Lower leg skin (tissue), 3 donors: ENCODE measurements around the gene VPREB1.

Experiments used
- CTCF ChIP-seq, 3 donors: fragments of 450-650 bp; IDR thresholded peaks; one replicate each; pipeline ENCODE4 v1.5.1; 2016; ENCODE audit warnings: antibody characterized with exemption in 3 of 3, mild to moderate bottlenecking in 3 of 3, moderate library complexity in 2 of 3
- POLR2A ChIP-seq, 2 donors: fragments of 450-650 bp; IDR thresholded peaks; one replicate each; pipeline ENCODE4 v1.6.1; 2016 to 2017; ENCODE audit warnings: antibody characterized with exemption in 2 of 2, mild to moderate bottlenecking in 1 of 2, moderate library complexity in 1 of 2

DNA sequence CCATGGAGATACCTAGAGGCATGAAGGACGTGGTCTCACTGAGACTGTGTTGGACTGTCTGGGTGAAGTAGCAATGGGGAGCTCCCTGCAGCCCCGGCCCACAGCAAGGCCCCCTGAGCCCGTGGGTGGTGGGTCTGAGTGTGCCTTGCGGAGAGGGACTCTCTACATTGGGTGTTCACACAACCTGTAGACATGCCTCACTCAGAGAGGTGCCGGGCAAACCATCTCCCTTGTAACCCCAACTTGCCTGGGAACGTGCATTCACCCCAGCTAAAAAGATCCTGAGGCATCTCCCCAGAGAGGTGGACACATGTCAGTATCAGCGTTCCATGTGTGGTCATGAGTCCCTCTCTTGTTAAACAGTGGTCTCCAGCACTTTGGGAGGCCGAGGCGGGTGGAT, 2.1 kb downstream of the VPREB1 start:
- TF ChIP-seq CTCF (IDR thresholded peaks at IDR 0.05): no peak
- no peak for TF ChIP-seq POLR2A (IDR thresholded peaks at IDR 0.05)
